C4-2B (cell line): ENCODE measurements around the gene LIN28B.

Experiments
- H3K27ac ChIP-seq: fragments of 450-650 bp; 2 replicates; pipeline ENCODE4 v1.5.1; 2017
- CTCF ChIP-seq: fragments of 450-650 bp; conservative IDR thresholded peaks from 2 replicates; pipeline ENCODE4 v1.5.1; 2017; ENCODE audit warnings: mild to moderate bottlenecking
- ZFX ChIP-seq: fragments of 450-650 bp; IDR thresholded peaks from 2 replicates; pipeline ENCODE4 v1.6.1; 2017

Gene LIN28B

DNA sequence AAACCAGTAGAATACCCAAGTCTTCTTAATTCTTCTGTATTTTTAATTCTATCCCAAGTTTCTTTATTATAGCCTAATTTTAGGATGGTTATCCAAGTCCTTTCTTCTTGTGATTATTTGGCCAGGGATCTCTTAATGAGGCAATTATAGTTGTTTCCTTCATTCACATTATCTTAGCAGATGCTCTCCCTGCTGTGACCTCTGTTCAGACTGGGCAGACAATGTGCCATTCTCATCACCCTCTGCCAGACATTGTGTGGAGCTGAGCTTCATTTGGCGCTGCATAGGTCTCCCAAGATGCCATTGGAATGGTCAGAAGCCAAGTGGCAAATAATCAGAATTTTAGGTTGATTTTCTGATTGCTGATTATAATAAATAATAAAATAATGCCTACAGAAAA lies 79.4 kb downstream of the LIN28B start:
- TF ChIP-seq CTCF: no peak
- TF ChIP-seq ZFX: no peak
- no peak overlapping the region for H3K27ac ChIP-seq

GRCh38 chr6:105038259-105038658 lies 81.4 kb downstream of the LIN28B start:
- TF ChIP-seq CTCF: no peak
- TF ChIP-seq ZFX: no peak
- no peak overlapping the region for H3K27ac ChIP-seq

GRCh38 chr6:105041880-105042279 lies 85.0 kb downstream of the LIN28B start:
- H3K27ac ChIP-seq: no peak overlapping the region
- TF ChIP-seq CTCF: no peak
- TF ChIP-seq ZFX: no peak

DNA sequence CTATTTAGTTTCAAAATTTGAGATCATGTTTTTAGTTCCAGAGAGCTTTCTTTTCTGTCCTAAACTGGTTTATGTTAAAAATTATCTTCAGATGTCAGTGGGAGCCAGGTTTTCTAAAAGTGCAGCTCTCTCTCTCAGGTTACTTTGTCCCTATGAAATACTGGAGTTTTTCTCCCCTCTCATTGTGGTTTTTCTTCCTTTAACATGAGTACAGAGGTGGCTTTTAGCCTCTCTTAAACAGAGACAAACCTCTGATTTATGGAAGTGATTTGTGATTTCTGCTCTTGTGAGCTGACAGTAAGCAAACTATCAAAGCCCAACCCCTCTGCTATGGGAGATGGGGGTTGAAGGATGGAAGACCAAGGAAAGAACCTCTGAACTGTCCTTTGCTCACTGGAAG lies 85.7 kb downstream of the LIN28B start:
- no peak for TF ChIP-seq CTCF
- TF ChIP-seq ZFX: no peak
- no peak overlapping the region for H3K27ac ChIP-seq

GRCh38 chr6:105043979-105044378 lies 87.1 kb downstream of the LIN28B start:
- TF ChIP-seq CTCF (no peak), ZFX (no peak)
- no peak overlapping the region for H3K27ac ChIP-seq

DNA sequence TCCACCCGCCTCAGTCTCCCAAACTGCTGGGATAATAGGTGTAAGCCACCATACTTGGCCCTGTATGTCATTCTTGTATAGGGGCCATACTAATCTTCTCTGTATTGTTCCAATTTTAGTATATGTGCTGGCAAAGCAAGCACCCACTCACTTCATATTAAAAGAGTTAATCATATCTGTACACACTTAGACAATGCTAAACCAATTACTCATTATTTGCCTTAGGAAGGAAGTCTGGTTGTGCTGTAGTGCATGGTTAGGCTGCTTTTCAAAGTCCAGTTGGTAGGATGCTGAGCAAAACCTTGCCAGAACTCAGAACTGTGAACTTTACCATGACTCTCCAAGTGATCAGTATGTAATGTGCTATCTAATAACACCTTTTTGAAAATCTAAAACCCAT lies 88.6 kb downstream of the LIN28B start:
- H3K27ac ChIP-seq: no peak overlapping the region
- TF ChIP-seq CTCF: no peak
- no peak for TF ChIP-seq ZFX

GRCh38 chr6:105051941-105052471 lies 95.1 kb downstream of the LIN28B start:
- H3K27ac ChIP-seq: no peak overlapping the region
- TF ChIP-seq CTCF (no peak), ZFX (no peak)
